MCF 10A (cell line): ENCODE measurements around the gene IPO13. TPM values are rescaled to one million over a fixed set of nuclear protein-coding genes. Genes with fewer than 3 reads are reported as not detected.

Experiments used
- BruUV-seq: library from RNA; stranded (reverse); fragments of 400-500 nt; replicated peaks from 2 replicates; lab custom pipeline; 2021; lab: Mats Ljungman, UMichigan
- CTCF ChIA-PET: fragments of 300-600 bp; sonication (Branson Sonifier 250); formaldehyde crosslinking; extraction: SDS; loops from one replicate; lab custom pipeline; 2021; ENCODE audit warnings: antibody characterized with exemption, inconsistent platforms; lab: Yijun Ruan, JAX
- POLR2A ChIA-PET: fragments of 300-600, 350-650 bp; sonication (Branson Sonifier 250); formaldehyde crosslinking; extraction: SDS; loops from one replicate; lab custom pipeline; 2020; ENCODE audit warnings: antibody characterized with exemption, inconsistent platforms; lab: Yijun Ruan, JAX
- DNase-seq: peaks from one replicate; pipeline ENCODE4 v3.0.0-alpha.2; 2018; ENCODE audit not compliant: unreplicated experiment
- H3K27ac Mint-ChIP-seq: one replicate; pipeline ENCODE4 v1.8.0; 2022; ENCODE audit warnings: mild to moderate bottlenecking, low read depth, mixed read lengths; ENCODE audit not compliant: unreplicated experiment
- H3K27me3 Mint-ChIP-seq: one replicate; pipeline ENCODE4 v1.8.0; 2022; ENCODE audit warnings: mixed read lengths; ENCODE audit not compliant: insufficient read depth, unreplicated experiment
- H3K36me3 Mint-ChIP-seq: one replicate; pipeline ENCODE4 v1.8.0; 2022; ENCODE audit warnings: mild to moderate bottlenecking, moderate library complexity, mixed read lengths; ENCODE audit not compliant: insufficient read depth, unreplicated experiment
- H3K4me1 Mint-ChIP-seq: one replicate; pipeline ENCODE4 v1.8.0; 2022; ENCODE audit warnings: mixed read lengths; ENCODE audit not compliant: insufficient read depth, unreplicated experiment
- H3K4me3 Mint-ChIP-seq: one replicate; pipeline ENCODE4 v1.8.0; 2022; ENCODE audit warnings: mild to moderate bottlenecking, moderate library complexity, mixed read lengths; ENCODE audit not compliant: unreplicated experiment
- H3K9me3 Mint-ChIP-seq: one replicate; pipeline ENCODE4 v1.8.0; 2022; ENCODE audit warnings: mixed read lengths; ENCODE audit not compliant: unreplicated experiment
- CTCF ChIP-seq: fragments of 200-600 bp; IDR thresholded peaks from one replicate; pipeline ENCODE4 v1.8.0; 2022; ENCODE audit warnings: antibody characterized with exemption, mild to moderate bottlenecking; ENCODE audit not compliant: unreplicated experiment
- intact Hi-C: fragments of 100-400 bp; cut with micrococcal nuclease; formaldehyde crosslinking; loops from 2 replicates; pipeline ENCODE4 v1.14.1; 2022
- total RNA-seq: library from RNA; stranded (reverse); gene quantifications from 2 replicates; pipeline ENCODE4 v1.2.3, GENCODE V29; 2022

IPO13 gene
- total RNA-seq, 1 experiment from 2014 or later = 23.9 TPM

GRCh38 chr1:43908226-43908625 lies 38.5 kb upstream of the IPO13 start:
- Mint-ChIP-seq H3K36me3 (peaks cover 6% of the 10 kb centered on the region), H3K9me3 (no peaks in the 10 kb centered on the region), H3K27ac (no peak overlapping the region), H3K4me1 (peaks cover 14% of the 10 kb centered on the region), H3K27me3 (no peaks in the 10 kb centered on the region), H3K4me3 (no peak overlapping the region)
- TF ChIP-seq CTCF = no peak
- intact Hi-C loops = no loop called here
- no peak for DNase-seq
- ChIA-PET POLR2A (no interaction called here), CTCF (interaction anchor here (0.7 to 0.9 kb wide), 2 partner anchors 145 to 399 kb away, joined by 3 to 4 read pairs; no protein-coding TSS in a partner anchor)
- no TSS peak for BruUV-seq

- no peaks in the 10 kb centered on the region for H3K27me3 Mint-ChIP-seq
- peak; percentile 16 for DNase-seq
- POLR2A ChIA-PET = no interaction called here
- no TSS peak for BruUV-seq
- no peak overlapping the region for H3K4me3 Mint-ChIP-seq
- peaks cover 6% of the 10 kb centered on the region for H3K36me3 Mint-ChIP-seq
- H3K4me1 Mint-ChIP-seq = peaks cover 14% of the 10 kb centered on the region
- no peak for TF ChIP-seq CTCF
- CTCF ChIA-PET = no interaction called here
- H3K9me3 Mint-ChIP-seq = no peaks in the 10 kb centered on the region
- intact Hi-C loops = loop anchor here (1.0 kb wide), 1 partner anchor 25 kb away; no protein-coding TSS in a partner anchor
- no peak overlapping the region for H3K27ac Mint-ChIP-seq
These were observed 37.9 kb upstream of the IPO13 start for GRCh38 chr1:43908858-43909257.

- Mint-ChIP-seq H3K9me3 (no peaks in the 10 kb centered on the region), H3K4me1 (peaks cover 21% of the 10 kb centered on the region), H3K27me3 (no peaks in the 10 kb centered on the region), H3K27ac (no peak overlapping the region), H3K4me3 (no peak overlapping the region), H3K36me3 (peaks cover 6% of the 10 kb centered on the region)
- BruUV-seq = no TSS peak
- TF ChIP-seq CTCF = no peak
- no peak for DNase-seq
- ChIA-PET POLR2A (no interaction called here), CTCF (interaction anchor here (5.1 kb wide), 1 partner anchor 24 kb away, joined by 39 read pairs; the partner anchor contains the start of gene ARTN)
- intact Hi-C loops = no loop called here
These were observed 36.4 kb upstream of the IPO13 start for GRCh38 chr1:43910343-43910742.

GRCh38 chr1:43912607-43913006 lies 34.1 kb upstream of the IPO13 start:
- no TSS peak for BruUV-seq
- H3K4me3 Mint-ChIP-seq = no peak overlapping the region
- no peaks in the 10 kb centered on the region for H3K9me3 Mint-ChIP-seq
- H3K27ac Mint-ChIP-seq = peak overlapping the region; percentile 68
- peaks cover 2% of the 10 kb centered on the region for H3K36me3 Mint-ChIP-seq
- POLR2A ChIA-PET = interaction anchor here (0.5 to 2.1 kb wide), 11 partner anchors 12 to 366 kb away, joined by 3 to 13 read pairs (median 4); partner anchors contain the start of genes ARTN, ATP6V0B and KDM4A
- peak; percentile 69 for DNase-seq
- intact Hi-C loops = no loop called here
- peaks cover 24% of the 10 kb centered on the region for H3K4me1 Mint-ChIP-seq
- TF ChIP-seq CTCF = no peak
- CTCF ChIA-PET = interaction anchor here (1.0 to 5.1 kb wide), 6 partner anchors 9 to 148 kb away, joined by 3 to 39 read pairs (median 5); partner anchors contain the start of gene ARTN
- H3K27me3 Mint-ChIP-seq = no peaks in the 10 kb centered on the region
